GM04504 (cell line): ENCODE measurements around the gene SOX6.

Experiments used
- DNase-seq: peaks from one replicate; pipeline ENCODE4 v3.0.0-alpha.2; 2012; ENCODE audit warnings: low read depth

SOX6 gene

GRCh38 chr11:16186680-16187079, 169.7 kb downstream of the SOX6 start:
- DNase-seq: no peak

- no peak for DNase-seq
Measured at GRCh38 chr11:16185042-16185441, 171.3 kb downstream of the SOX6 start.

DNA sequence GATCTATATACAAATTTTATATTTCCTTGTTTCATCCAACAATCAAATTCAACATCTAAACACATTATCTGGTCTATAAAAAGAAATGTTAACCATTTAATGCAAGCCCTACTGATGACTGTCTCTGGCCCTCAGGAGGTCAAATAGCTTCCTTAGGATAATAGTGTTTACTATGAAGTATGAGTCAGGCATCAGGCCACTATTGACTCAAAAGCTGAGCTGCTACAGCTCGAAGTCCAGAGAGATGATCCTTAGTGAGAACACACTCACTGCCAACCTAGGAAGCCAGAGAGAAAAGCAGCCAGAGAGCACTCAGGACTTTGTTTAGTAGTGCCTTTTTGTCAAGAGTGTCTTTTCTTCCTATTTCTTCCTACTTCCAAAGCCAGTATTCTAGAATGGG, 171.8 kb downstream of the SOX6 start:
- DNase-seq: peak; percentile 44

DNA sequence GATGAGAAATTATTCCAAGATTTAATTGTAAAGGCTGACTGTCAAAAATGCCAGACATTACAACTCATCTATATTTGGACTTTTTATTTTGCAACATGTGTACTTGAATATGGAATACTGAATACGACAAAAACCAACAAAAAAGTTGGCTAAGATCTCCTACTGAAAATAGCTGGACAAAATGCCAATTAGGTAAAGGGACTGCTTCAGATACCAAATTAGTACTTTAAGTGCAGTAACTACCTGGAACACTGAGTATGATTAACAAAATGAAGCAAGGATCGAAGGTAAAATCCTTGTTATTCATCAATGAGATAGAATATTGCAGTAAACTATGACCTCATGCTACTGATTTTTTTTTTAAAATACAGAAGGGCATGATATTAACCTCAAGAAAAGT, 173.8 kb downstream of the SOX6 start:
- DNase-seq: no peak

- no peak for DNase-seq
Measured at GRCh38 chr11:16180868-16181267, 175.5 kb downstream of the SOX6 start.

GRCh38 chr11:16179676-16180075, 176.7 kb downstream of the SOX6 start:
- DNase-seq: peak; percentile 42

DNA sequence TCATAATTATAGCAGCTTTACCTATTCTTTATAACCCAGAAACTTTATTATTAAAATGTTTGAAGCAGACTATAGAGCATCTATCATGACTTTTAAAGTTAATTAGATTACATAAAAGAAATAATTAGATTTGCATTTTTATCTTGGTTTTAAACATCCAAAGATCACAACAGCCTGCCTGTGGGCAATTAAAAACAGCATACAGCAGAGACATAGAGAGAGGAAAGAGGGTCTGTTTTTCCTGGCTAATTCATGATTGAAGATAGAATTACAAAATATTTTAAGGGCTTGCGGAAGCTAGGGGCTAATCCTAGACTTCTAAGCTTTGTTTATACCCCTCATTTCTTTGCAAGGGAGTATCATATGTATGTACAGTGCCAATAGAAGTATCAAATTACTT, 178.1 kb downstream of the SOX6 start:
- DNase-seq: no peak

DNA sequence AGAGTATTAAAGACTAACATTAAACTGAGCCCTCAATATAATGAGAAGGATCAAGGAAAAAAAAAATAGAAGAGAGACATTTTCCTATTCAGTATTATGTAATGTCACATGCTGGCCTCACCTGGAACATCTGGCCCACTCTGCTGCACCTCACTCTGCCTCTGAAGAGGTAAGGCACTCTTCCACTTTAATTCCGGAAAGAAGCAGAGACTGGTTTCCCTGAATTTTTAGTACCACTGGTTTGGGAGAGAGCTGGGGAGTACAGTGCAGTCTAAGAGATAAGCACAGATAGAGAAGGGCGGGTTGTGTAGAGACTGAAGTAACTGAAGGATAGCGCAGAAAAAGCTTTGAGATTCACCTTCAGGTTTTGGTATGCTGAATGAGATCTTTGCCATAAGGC, 178.7 kb downstream of the SOX6 start:
- no peak for DNase-seq

GRCh38 chr11:16173798-16174197, 182.5 kb downstream of the SOX6 start:
- no peak for DNase-seq

DNA sequence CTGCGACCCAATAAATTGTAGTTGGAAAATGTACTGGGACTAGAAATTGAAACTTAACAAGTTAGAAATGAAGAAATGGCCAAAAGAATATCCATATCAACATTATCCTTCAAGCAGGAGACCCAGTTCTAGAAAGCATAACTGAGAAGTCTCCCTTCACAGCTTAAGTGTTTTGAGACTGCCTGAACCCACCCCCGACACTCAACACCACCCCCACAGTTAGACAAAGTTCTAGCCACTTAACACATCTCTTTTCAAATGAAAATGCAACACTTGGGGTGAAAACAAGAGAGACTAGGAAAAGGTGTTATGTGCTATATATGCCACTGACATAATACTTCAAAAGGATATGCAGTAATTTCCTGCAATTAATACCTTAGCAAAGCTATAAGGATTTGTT, 184.5 kb downstream of the SOX6 start:
- no peak for DNase-seq

DNA sequence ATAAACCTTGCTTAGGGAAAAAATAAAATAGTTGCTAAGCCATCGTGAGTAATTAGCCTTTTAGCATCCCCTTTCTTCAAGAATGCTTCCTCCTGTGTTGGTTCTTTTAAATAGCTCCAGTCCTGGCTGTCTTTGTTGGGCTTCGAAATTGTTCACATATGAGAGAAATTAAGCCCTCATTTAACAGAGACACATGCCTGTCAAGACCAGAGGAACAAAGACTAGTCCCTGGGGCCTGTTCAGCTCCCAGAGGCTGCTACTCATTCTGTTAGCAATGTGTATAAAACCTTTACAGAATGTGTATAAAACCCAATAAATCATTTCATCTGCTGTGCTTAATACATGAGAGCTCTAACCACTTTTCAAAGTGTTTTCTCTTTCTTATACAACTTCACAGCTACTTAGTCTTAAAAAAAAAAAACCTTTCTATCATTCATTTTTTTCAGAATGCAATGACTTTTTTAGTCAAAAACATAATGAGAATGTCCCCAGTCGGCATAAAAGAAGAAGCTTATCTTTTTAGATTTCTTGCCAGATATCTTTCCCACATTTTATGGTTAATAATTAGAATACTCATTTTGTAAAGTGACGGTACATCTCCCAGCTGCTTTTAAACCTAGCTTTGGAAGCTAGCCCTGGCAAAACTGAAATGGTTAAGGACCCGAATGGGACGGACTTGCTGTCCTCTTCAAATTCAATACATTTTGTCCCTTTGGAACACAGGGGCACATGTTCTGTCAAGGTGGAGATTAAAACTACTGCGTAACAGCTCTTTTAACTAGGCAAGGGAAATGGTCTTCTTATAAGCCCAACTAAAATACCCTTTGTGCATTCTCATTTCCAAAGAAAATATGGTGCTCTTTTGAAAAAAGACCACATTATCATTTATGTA, 186.1 kb downstream of the SOX6 start:
- DNase-seq: peak; percentile 67

DNA sequence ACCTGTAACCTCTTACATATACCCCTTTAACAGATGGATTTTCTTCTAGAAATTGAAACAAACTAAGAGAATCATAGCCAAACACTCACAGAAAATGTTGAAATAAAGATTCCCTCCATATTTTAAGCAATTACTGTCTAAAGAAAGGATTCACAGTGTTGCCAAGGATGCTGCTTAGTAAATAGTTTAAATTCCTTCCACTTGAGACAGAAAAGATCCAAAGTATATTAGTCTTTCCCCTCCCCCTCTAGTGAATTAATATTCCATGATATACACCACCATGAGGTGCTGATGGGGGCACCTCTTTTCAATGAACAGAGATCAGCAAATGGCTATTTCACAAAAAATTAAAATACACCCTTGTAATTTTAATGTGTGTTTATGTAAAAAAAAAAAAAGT, 186.8 kb downstream of the SOX6 start:
- peak; percentile 20 for DNase-seq

DNA sequence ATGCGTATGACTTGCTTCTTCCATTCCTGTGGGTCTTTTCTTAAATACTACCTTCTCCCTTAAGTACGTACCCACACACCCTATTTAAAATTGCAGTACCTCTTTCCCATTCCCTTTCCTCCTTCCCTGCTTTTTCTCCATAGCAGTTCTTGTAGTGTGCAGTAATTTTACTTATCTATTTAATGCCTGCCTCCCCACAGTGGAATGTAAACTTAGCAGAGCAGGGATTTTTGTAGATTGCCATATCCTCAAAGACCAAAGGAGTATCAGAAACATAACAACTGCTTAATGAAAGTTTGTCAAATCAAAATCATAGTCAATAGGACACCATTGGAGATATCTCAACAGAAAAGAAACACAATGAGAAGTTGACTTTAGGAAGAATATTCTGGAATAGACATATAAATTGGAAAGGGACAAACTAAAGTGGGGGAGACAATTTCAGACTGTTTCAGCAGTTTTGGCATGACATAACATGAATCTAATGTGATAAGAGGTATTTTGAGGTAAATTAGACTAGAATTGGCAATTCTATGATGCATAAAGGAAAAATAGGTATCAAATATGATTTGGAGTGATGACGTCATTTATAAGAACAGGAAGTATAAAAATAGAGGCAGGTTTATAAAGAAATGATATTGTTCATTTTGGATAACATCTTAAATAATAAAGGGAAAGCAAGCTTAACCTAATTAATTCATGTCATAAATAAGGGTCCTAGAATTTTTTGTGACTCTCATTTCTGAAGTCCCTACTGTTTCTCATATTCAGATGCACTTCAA, 188.4 kb downstream of the SOX6 start:
- no peak for DNase-seq

DNA sequence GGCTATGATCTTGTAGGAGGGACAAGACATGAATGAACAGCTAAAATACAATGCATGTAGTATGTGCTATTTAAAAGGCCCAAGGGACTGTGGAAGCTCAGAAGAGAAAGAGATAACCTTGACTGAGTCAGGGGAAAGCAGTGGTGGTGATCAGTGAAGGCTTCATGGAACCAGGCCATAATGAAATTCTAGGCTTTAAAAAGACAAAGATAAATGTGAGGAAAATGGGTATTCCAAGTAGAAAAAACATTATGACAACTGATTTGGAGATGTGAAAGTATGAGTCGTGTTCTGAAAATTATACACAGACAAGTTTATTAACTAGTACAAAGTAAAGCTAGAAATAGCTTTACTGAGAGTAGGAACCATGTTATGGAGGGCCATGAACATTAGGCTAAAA, 189.8 kb downstream of the SOX6 start:
- no peak for DNase-seq

- no peak for DNase-seq
Measured at GRCh38 chr11:16160146-16160545, 196.2 kb downstream of the SOX6 start.

- DNase-seq: no peak
Measured at GRCh38 chr11:16158426-16158994, 197.8 kb downstream of the SOX6 start.

GRCh38 chr11:16157327-16157726, 199.0 kb downstream of the SOX6 start:
- no peak for DNase-seq

DNA sequence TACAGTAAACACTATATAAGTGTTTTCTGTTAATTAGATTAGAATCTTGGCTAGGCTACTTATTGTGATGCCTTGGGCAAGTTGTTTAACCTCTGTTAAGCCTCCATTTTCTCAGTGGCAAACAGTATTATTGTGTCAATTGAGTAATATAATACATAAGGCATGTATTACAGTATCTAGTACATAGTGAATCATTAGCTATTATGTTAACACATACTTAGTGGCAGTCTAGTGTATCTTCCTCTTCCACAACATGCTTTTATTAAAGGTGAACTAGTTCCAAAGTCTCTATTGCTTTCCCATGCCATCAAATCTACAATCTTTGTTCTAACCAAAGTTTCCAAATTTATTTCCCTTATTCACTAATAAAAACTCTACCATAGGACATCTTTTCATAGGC, 200.9 kb downstream of the SOX6 start:
- DNase-seq: no peak

DNA sequence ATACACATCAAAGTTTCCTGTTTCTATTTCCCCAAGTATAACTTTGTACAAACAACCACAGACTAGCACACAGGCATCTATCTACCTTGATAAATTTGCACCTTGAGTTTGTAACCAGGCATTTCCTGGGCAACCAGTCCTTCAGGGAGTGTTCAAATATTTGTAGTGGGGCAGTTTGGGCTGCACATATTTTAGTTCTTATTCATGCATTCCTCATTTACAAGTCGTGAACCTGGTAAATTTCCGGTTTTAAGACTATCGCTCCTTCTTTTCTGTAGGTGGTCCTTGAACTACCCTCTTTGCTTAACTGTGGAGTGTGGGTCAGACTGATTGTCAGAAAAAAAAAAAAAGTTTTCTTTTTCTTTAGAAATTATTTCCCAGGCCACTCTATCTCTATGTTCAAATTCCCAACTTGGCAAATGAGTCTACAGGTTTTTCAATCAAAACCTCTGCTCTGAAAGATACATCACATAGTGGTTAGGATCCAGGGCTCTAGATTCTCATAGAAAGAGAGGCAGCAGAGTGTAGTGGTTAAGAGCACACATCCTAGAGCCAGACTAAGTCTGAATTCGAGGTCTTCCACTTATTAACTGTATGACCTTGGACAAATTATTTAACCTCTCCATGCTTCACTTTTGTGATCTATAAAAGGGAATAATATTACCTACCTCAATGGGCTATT, 201.5 kb downstream of the SOX6 start:
- DNase-seq: no peak

- no peak for DNase-seq
Measured at GRCh38 chr11:16153951-16154350, 202.4 kb downstream of the SOX6 start.

- DNase-seq: no peak
Measured at GRCh38 chr11:16151138-16151537, 205.2 kb downstream of the SOX6 start.

GRCh38 chr11:16149476-16149875, 206.9 kb downstream of the SOX6 start:
- no peak for DNase-seq
